HEK293 (cell line): ENCODE measurements around the gene PNMA5.

Experiments
- GFI1B ChIP-seq: fragments of 450-650 bp; formaldehyde crosslinking; IDR thresholded peaks from 2 replicates; pipeline ENCODE4 v1.5.1; 2016; ENCODE audit warnings: missing biosample characterization, missing genetic modification characterization
- GLIS1 ChIP-seq: fragments of 450-650 bp; formaldehyde crosslinking; IDR thresholded peaks from 2 replicates; pipeline ENCODE4 v1.5.1; 2016; ENCODE audit warnings: missing biosample characterization, missing genetic modification characterization
- MZF1 ChIP-seq: fragments of 450-650 bp; formaldehyde crosslinking; IDR thresholded peaks from 2 replicates; pipeline ENCODE4 v1.5.1; 2017; ENCODE audit warnings: missing biosample characterization, missing genetic modification characterization, borderline replicate concordance
- ZBTB10 ChIP-seq: fragments of 450-650 bp; formaldehyde crosslinking; IDR thresholded peaks from 2 replicates; pipeline ENCODE4 v1.5.1; 2016; ENCODE audit warnings: missing biosample characterization, missing genetic modification characterization
- ZBTB20 ChIP-seq: fragments of 450-650 bp; formaldehyde crosslinking; IDR thresholded peaks from 2 replicates; pipeline ENCODE4 v1.5.1; 2016; ENCODE audit warnings: missing biosample characterization, missing genetic modification characterization
- ZBTB49 ChIP-seq: fragments of 450-650 bp; formaldehyde crosslinking; IDR thresholded peaks from 2 replicates; pipeline ENCODE4 v1.5.1; 2016; ENCODE audit warnings: missing biosample characterization, missing genetic modification characterization, low read depth
- ZBTB8A ChIP-seq: fragments of 450-650 bp; formaldehyde crosslinking; IDR thresholded peaks from 2 replicates; pipeline ENCODE4 v1.5.1; 2016; ENCODE audit warnings: missing biosample characterization, missing genetic modification characterization
- ZFHX2 ChIP-seq: fragments of 450-650 bp; formaldehyde crosslinking; conservative IDR thresholded peaks from 2 replicates; pipeline ENCODE4 v1.5.1; 2016; ENCODE audit warnings: missing biosample characterization, missing genetic modification characterization
- ZNF138 ChIP-seq: fragments of 450-650 bp; formaldehyde crosslinking; IDR thresholded peaks from 2 replicates; pipeline ENCODE4 v1.5.1; 2016; ENCODE audit warnings: missing biosample characterization, missing genetic modification characterization, borderline replicate concordance
- ZNF2 ChIP-seq: fragments of 450-650 bp; formaldehyde crosslinking; IDR thresholded peaks from 2 replicates; pipeline ENCODE4 v1.5.1; 2016; ENCODE audit warnings: missing biosample characterization, missing genetic modification characterization
- ZNF292 ChIP-seq: fragments of 450-650 bp; formaldehyde crosslinking; IDR thresholded peaks from 2 replicates; pipeline ENCODE4 v1.5.1; 2016; ENCODE audit warnings: low read depth, missing biosample characterization, missing genetic modification characterization, borderline replicate concordance
- ZNF350 ChIP-seq: fragments of 450-650 bp; formaldehyde crosslinking; IDR thresholded peaks from 2 replicates; pipeline ENCODE4 v1.5.0; 2017; ENCODE audit warnings: missing biosample characterization, mild to moderate bottlenecking, missing genetic modification characterization
- ZNF354C ChIP-seq: fragments of 450-650 bp; formaldehyde crosslinking; IDR thresholded peaks from 2 replicates; pipeline ENCODE4 v1.5.1; 2016; ENCODE audit warnings: missing biosample characterization, missing genetic modification characterization, low read depth, borderline replicate concordance
- ZNF366 ChIP-seq: fragments of 450-650 bp; formaldehyde crosslinking; conservative IDR thresholded peaks from 2 replicates; pipeline ENCODE4 v1.5.1; 2016; ENCODE audit warnings: missing biosample characterization, missing genetic modification characterization
- ZNF48 ChIP-seq: fragments of 450-650 bp; formaldehyde crosslinking; IDR thresholded peaks from 2 replicates; pipeline ENCODE4 v1.5.1; 2016; ENCODE audit warnings: missing biosample characterization, missing genetic modification characterization
- ZNF600 ChIP-seq: fragments of 450-650 bp; formaldehyde crosslinking; IDR thresholded peaks from 2 replicates; pipeline ENCODE4 v1.5.1; 2016; ENCODE audit warnings: missing biosample characterization, missing genetic modification characterization
- ZNF645 ChIP-seq: fragments of 450-650 bp; formaldehyde crosslinking; IDR thresholded peaks from 2 replicates; pipeline ENCODE4; 2016; ENCODE audit warnings: missing biosample characterization, missing genetic modification characterization
- ZNF837 ChIP-seq: fragments of 450-650 bp; formaldehyde crosslinking; IDR thresholded peaks from 2 replicates; pipeline ENCODE4 v1.5.1; 2016; ENCODE audit warnings: missing biosample characterization, missing genetic modification characterization
- ZNF843 ChIP-seq: fragments of 450-650 bp; formaldehyde crosslinking; IDR thresholded peaks from 2 replicates; pipeline ENCODE4 v1.5.1; 2016; ENCODE audit warnings: missing biosample characterization, missing genetic modification characterization
- ZSCAN23 ChIP-seq: fragments of 450-650 bp; formaldehyde crosslinking; IDR thresholded peaks from 2 replicates; pipeline ENCODE4 v1.5.1; 2016; ENCODE audit warnings: missing biosample characterization, missing genetic modification characterization
- ZXDB ChIP-seq: fragments of 450-650 bp; formaldehyde crosslinking; IDR thresholded peaks from 2 replicates; pipeline ENCODE4 v1.5.1; 2016; ENCODE audit warnings: missing biosample characterization, missing genetic modification characterization
- TF ChIP-seq, protein P1 (sequence below): fragments of 450-650 bp; formaldehyde crosslinking; IDR thresholded peaks from 2 replicates; pipeline ENCODE4 v1.5.1; 2017; ENCODE audit warnings: missing biosample characterization, missing genetic modification characterization
- TF ChIP-seq, protein P2 (sequence below): fragments of 450-650 bp; formaldehyde crosslinking; IDR thresholded peaks from 2 replicates; pipeline ENCODE4 v1.5.1; 2016; ENCODE audit warnings: missing biosample characterization, missing genetic modification characterization
- TF ChIP-seq, protein P3 (sequence below): fragments of 450-650 bp; formaldehyde crosslinking; IDR thresholded peaks from 2 replicates; pipeline ENCODE4 v1.5.1; 2017; ENCODE audit warnings: missing biosample characterization, missing genetic modification characterization

The PNMA5 gene

GRCh38 chrX:152941328-152942076, 52.4 kb downstream of the PNMA5 start (continued):
- no peak for TF ChIP-seq ZBTB49 (tag by site-specific recombination)
- TF ChIP-seq, protein P1, sequence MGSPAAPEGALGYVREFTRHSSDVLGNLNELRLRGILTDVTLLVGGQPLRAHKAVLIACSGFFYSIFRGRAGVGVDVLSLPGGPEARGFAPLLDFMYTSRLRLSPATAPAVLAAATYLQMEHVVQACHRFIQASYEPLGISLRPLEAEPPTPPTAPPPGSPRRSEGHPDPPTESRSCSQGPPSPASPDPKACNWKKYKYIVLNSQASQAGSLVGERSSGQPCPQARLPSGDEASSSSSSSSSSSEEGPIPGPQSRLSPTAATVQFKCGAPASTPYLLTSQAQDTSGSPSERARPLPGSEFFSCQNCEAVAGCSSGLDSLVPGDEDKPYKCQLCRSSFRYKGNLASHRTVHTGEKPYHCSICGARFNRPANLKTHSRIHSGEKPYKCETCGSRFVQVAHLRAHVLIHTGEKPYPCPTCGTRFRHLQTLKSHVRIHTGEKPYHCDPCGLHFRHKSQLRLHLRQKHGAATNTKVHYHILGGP (tag by site-specific recombination): no peak
- TF ChIP-seq ZNF600 (tag by site-specific recombination): no peak
- no peak for TF ChIP-seq ZSCAN23 (tag by site-specific recombination)
- TF ChIP-seq ZXDB (tag by site-specific recombination): peak; percentile 57; the same call in 1 of the 2 replicates
- no peak for TF ChIP-seq ZNF292 (tag by site-specific recombination)
- TF ChIP-seq ZNF837: no peak
- TF ChIP-seq ZNF354C: no peak
- TF ChIP-seq, protein P2, sequence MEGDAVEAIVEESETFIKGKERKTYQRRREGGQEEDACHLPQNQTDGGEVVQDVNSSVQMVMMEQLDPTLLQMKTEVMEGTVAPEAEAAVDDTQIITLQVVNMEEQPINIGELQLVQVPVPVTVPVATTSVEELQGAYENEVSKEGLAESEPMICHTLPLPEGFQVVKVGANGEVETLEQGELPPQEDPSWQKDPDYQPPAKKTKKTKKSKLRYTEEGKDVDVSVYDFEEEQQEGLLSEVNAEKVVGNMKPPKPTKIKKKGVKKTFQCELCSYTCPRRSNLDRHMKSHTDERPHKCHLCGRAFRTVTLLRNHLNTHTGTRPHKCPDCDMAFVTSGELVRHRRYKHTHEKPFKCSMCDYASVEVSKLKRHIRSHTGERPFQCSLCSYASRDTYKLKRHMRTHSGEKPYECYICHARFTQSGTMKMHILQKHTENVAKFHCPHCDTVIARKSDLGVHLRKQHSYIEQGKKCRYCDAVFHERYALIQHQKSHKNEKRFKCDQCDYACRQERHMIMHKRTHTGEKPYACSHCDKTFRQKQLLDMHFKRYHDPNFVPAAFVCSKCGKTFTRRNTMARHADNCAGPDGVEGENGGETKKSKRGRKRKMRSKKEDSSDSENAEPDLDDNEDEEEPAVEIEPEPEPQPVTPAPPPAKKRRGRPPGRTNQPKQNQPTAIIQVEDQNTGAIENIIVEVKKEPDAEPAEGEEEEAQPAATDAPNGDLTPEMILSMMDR (tag by site-specific recombination): peak; percentile 94
- no peak for TF ChIP-seq GLIS1 (tag by site-specific recombination)
- TF ChIP-seq ZNF843 (tag by site-specific recombination): 0 out of 2 replicates have a peak, but pooled peaks have one; percentile 35
- peak; percentile 40 for TF ChIP-seq ZFHX2 (tag by site-specific recombination)
- TF ChIP-seq ZNF350 (tag by site-specific recombination): no peak
- TF ChIP-seq ZBTB10 (tag by site-specific recombination): peak; percentile 71
- TF ChIP-seq, protein P3, sequence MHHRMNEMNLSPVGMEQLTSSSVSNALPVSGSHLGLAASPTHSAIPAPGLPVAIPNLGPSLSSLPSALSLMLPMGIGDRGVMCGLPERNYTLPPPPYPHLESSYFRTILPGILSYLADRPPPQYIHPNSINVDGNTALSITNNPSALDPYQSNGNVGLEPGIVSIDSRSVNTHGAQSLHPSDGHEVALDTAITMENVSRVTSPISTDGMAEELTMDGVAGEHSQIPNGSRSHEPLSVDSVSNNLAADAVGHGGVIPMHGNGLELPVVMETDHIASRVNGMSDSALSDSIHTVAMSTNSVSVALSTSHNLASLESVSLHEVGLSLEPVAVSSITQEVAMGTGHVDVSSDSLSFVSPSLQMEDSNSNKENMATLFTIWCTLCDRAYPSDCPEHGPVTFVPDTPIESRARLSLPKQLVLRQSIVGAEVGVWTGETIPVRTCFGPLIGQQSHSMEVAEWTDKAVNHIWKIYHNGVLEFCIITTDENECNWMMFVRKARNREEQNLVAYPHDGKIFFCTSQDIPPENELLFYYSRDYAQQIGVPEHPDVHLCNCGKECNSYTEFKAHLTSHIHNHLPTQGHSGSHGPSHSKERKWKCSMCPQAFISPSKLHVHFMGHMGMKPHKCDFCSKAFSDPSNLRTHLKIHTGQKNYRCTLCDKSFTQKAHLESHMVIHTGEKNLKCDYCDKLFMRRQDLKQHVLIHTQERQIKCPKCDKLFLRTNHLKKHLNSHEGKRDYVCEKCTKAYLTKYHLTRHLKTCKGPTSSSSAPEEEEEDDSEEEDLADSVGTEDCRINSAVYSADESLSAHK (tag by site-specific recombination): no peak
- peak; percentile 32 for TF ChIP-seq ZBTB8A (tag by site-specific recombination)
- TF ChIP-seq ZNF2: 0 out of 2 replicates have a peak, but pooled peaks have one; percentile 43
- TF ChIP-seq MZF1 (tag by site-specific recombination): no peak
- TF ChIP-seq ZNF138: no peak
- TF ChIP-seq ZNF366 (tag by site-specific recombination): peak; percentile 46
- peak; percentile 68; the same call in 1 of the 2 replicates for TF ChIP-seq ZBTB20 (tag by site-specific recombination)
- TF ChIP-seq ZNF48 (tag by site-specific recombination): no peak
- TF ChIP-seq GFI1B (tag by site-specific recombination): no peak
- TF ChIP-seq ZNF645 (tag by site-specific recombination): no peak
